NCI-H1694 (cell line): ENCODE results near the gene MARS2.
A peak's percentile ranks its signal among the peaks of the same experiment; 100 is the strongest.
"Not testable (repeated sequence)": the region's sequence is repeated elsewhere in the genome, so short reads cannot be mapped to it uniquely, and the experiment has no call there.

ENCODE experiments used
- DNase-seq: peaks from one replicate; lab custom pipeline; 2025; lab: John Stamatoyannopoulos, UW

The MARS2 gene

GRCh38 chr2:197705121-197705911, at the start of gene MARS2:
Gene MARS2 (plus strand): TSS chr2:197705369. CDS start chr2:197705406, 37 bp downstream.
- peak; percentile 78 for DNase-seq

- DNase-seq, result no peak
Observed at GRCh38 chr2:197657562-197657961, 47.6 kb upstream of the MARS2 start.

GRCh38 chr2:197661626-197662025, 43.5 kb upstream of the MARS2 start:
- DNase-seq, result no peak

- no peak for DNase-seq
Observed at GRCh38 chr2:197666277-197666676, 38.9 kb upstream of the MARS2 start.

GRCh38 chr2:197668296-197668695, 36.9 kb upstream of the MARS2 start:
- no peak for DNase-seq

GRCh38 chr2:197669077-197669476, 36.1 kb upstream of the MARS2 start:
- DNase-seq, result no peak

GRCh38 chr2:197672371-197672893, 32.7 kb upstream of the MARS2 start:
- DNase-seq, result no peak

- DNase-seq, result no peak
Observed at GRCh38 chr2:197673106-197673505, 32.1 kb upstream of the MARS2 start.

GRCh38 chr2:197673606-197674005, 31.6 kb upstream of the MARS2 start:
- DNase-seq, result no peak

GRCh38 chr2:197674060-197674459, 31.1 kb upstream of the MARS2 start:
- DNase-seq, result no peak

GRCh38 chr2:197674591-197674990, 30.6 kb upstream of the MARS2 start:
- DNase-seq, result no peak

GRCh38 chr2:197675246-197675645, 29.9 kb upstream of the MARS2 start, which contains the start of gene RFTN2:
Gene RFTN2 (minus strand): TSS chr2:197675587. CDS start chr2:197675458, 129 bp downstream.
- no peak for DNase-seq

- no peak for DNase-seq
Observed at GRCh38 chr2:197675711-197676188, 29.4 kb upstream of the MARS2 start.

- no peak for DNase-seq
Observed at GRCh38 chr2:197677056-197677455, 28.1 kb upstream of the MARS2 start.

GRCh38 chr2:197677483-197677882, 27.7 kb upstream of the MARS2 start:
- no peak for DNase-seq

- DNase-seq, result not testable (repeated sequence)
Observed at GRCh38 chr2:197695206-197695605, 10.0 kb upstream of the MARS2 start.

GRCh38 chr2:197695971-197696370, 9.2 kb upstream of the MARS2 start:
- not testable (repeated sequence) for DNase-seq

GRCh38 chr2:197696571-197696970, 8.6 kb upstream of the MARS2 start:
- not testable (repeated sequence) for DNase-seq

GRCh38 chr2:197699724-197700123, 5.4 kb upstream of the MARS2 start:
- not testable (repeated sequence) for DNase-seq

GRCh38 chr2:197700960-197701359, 4.2 kb upstream of the MARS2 start:
- DNase-seq, result no peak

- no peak for DNase-seq
Observed at GRCh38 chr2:197704434-197705120, 592 bp upstream of the MARS2 start.

GRCh38 chr2:197705912-197706838, 1.0 kb downstream of the MARS2 start:
- no peak for DNase-seq
